Breast epithelium (tissue), 4 donors: ENCODE measurements around the gene ARL8A. TPM values are rescaled to one million over a fixed set of nuclear protein-coding genes. Genes with fewer than 3 reads are reported as not detected.
"Not testable (repeated sequence)": the region's sequence is repeated elsewhere in the genome, so short reads cannot be mapped to it uniquely, and the experiment has no call there.

Source experiments
- DNase-seq, 2 donors: peaks; one replicate each; pipeline ENCODE4 v3.0.0-alpha.2; 2019; ENCODE audit warnings: low spot score in 2 of 2
- H3K27ac ChIP-seq, 2 donors: fragments of 200-600 bp; sonication (generic) in 1 of 2; one replicate each; pipeline ENCODE4 v1.5.1; 2016 to 2019; ENCODE audit warnings: mild to moderate bottlenecking in 1 of 2
- H3K27me3 ChIP-seq, 2 donors: fragments of 200-600 bp; sonication (generic) in 1 of 2; one replicate each; pipeline versions ENCODE4 v1.5.1 to v1.6.0; 2017 to 2019; ENCODE audit warnings: control low read depth in 1 of 2, mild to moderate bottlenecking in 1 of 2
- H3K36me3 ChIP-seq: fragments of 200-600 bp; one replicate; pipeline ENCODE4 v1.5.1; 2019
- H3K4me1 ChIP-seq, 2 donors: fragments of 200-600 bp; sonication (generic); one replicate each; pipeline ENCODE4 v1.5.1; 2016 to 2019; ENCODE audit warnings: control low read depth in 1 of 2
- H3K4me3 ChIP-seq, 3 donors: fragments of 200-600 bp; sonication (generic); 1 replicate in 2 of 3; 2 replicates in 1 of 3; pipeline ENCODE4 v1.5.1; 2016 to 2019; ENCODE audit warnings: mild to moderate bottlenecking in 3 of 3, moderate library complexity in 2 of 3
- H3K9me3 ChIP-seq, 2 donors: fragments of 200-600 bp; sonication (generic) in 1 of 2; one replicate each; pipeline ENCODE4 v1.5.1; 2016 to 2019; ENCODE audit warnings: control low read depth in 1 of 2
- POLR2A ChIP-seq: fragments of 450-650 bp; IDR thresholded peaks from one replicate; pipeline ENCODE4 v1.6.1; 2016; ENCODE audit warnings: antibody characterized with exemption, mild to moderate bottlenecking, moderate library complexity
- POLR2AphosphoS5 ChIP-seq, 3 donors: sonication (generic); formaldehyde crosslinking; IDR thresholded peaks; one replicate each; pipeline ENCODE4 v1.6.1; 2017; ENCODE audit warnings: antibody characterized with exemption in 3 of 3
- intact Hi-C: fragments of 100-400 bp; cut with DNase I; formaldehyde crosslinking; loops from one replicate; pipeline ENCODE4 v1.15.1; 2023; ENCODE audit warnings: low total_unique reads
- total RNA-seq, 3 donors: library from RNA; depleted of rRNA; stranded (reverse); fragments of >200 nt; gene quantifications; one replicate each; pipeline ENCODE4 v1.1.0, GENCODE V29; 2016
- TF ChIP-seq, protein P1 (sequence below), 3 donors: fragments of 450-650 bp; IDR thresholded peaks; one replicate each; pipeline ENCODE4 v1.5.1; 2016 to 2017; ENCODE audit warnings: antibody characterized with exemption in 3 of 3, mild to moderate bottlenecking in 3 of 3, moderate library complexity in 3 of 3

The ARL8A gene
- total RNA-seq, 3 donors from 2014 or later: 29.9 to 41.1 (median 34.7) TPM

DNA sequence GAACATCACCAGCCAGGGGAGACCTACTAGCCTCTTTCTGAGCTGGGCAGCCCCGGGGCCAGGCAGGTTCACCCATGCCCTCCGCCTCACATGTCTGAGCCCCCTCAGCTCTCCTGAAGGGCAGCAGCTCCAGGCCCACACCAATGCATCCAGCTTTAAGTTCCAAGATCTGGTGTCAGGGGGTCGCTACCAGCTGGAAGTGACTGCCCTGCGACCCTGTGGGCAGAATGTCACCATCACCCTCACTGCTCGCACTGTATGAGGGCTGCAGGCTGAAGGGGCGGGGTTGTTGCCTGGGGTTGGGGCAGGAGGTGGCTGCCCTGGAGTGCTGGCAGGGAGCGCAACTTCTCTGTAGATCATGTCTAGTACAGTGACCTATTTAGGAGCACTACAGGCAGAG, 24.3 kb upstream of the ARL8A start:
- no peak for DNase-seq
- Histone ChIP-seq H3K4me1 (no peaks in the 10 kb centered on the region), H3K4me3 (peak overlapping the region in 1 of 3 donors; percentile 24), H3K36me3 (no peaks in the 10 kb centered on the region), H3K27me3 (no peaks in the 10 kb centered on the region), H3K9me3 (no peaks in the 10 kb centered on the region), H3K27ac (no peak overlapping the region)
- TF ChIP-seq POLR2A: no peak
- TF ChIP-seq POLR2AphosphoS5 (IDR thresholded peaks at IDR 0.05): no peak
- TF ChIP-seq, protein P1, sequence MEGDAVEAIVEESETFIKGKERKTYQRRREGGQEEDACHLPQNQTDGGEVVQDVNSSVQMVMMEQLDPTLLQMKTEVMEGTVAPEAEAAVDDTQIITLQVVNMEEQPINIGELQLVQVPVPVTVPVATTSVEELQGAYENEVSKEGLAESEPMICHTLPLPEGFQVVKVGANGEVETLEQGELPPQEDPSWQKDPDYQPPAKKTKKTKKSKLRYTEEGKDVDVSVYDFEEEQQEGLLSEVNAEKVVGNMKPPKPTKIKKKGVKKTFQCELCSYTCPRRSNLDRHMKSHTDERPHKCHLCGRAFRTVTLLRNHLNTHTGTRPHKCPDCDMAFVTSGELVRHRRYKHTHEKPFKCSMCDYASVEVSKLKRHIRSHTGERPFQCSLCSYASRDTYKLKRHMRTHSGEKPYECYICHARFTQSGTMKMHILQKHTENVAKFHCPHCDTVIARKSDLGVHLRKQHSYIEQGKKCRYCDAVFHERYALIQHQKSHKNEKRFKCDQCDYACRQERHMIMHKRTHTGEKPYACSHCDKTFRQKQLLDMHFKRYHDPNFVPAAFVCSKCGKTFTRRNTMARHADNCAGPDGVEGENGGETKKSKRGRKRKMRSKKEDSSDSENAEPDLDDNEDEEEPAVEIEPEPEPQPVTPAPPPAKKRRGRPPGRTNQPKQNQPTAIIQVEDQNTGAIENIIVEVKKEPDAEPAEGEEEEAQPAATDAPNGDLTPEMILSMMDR (IDR thresholded peaks at IDR 0.05): no peak
- intact Hi-C loops: no loop called here

- Histone ChIP-seq H3K4me3 (peak overlapping the region; percentile 2 to 58 (median 24)), H3K27ac (peak overlapping the region; percentile 17 to 58), H3K9me3 (no peaks in the 10 kb centered on the region), H3K36me3 (no peaks in the 10 kb centered on the region), H3K27me3 (no peaks in the 10 kb centered on the region), H3K4me1 (no peaks in the 10 kb centered on the region)
- TF ChIP-seq POLR2AphosphoS5 (IDR thresholded peaks at IDR 0.05) (no peak), POLR2A (no peak)
- TF ChIP-seq, protein P1 (IDR thresholded peaks at IDR 0.05): no peak
- intact Hi-C loops: no loop called here
- DNase-seq: no peak
These were observed 23.3 kb upstream of the ARL8A start for GRCh38 chr1:202167708-202168415.

DNA sequence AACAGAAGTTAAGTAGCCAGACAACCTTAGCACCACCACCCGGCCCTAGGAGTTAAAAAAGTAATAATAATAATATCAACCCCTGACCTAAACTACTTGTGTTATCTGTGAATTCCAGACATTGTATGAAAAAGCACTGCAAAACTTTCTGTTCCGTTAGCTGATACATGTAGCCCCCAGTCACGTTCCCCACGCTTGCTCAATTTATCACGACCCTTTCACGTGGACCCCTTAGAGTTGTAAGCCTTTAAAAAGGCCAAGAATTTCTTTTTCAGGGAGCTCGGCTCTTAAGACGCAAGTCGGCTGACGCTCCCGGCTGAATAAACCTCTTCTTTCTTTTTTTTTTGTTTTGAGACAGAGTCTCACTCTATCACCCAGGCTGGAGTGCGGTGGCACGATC, 22.5 kb upstream of the ARL8A start:
- H3K9me3 ChIP-seq, DNase-seq, H3K36me3 ChIP-seq, H3K27me3 ChIP-seq, intact Hi-C loops, H3K27ac ChIP-seq, H3K4me3 ChIP-seq, H3K4me1 ChIP-seq: not testable (repeated sequence)

- no peaks in the 10 kb centered on the region for H3K4me1 ChIP-seq
- TF ChIP-seq POLR2A: no peak
- TF ChIP-seq POLR2AphosphoS5 (IDR thresholded peaks at IDR 0.05): no peak
- TF ChIP-seq, protein P1 (IDR thresholded peaks at IDR 0.05): no peak
- no peaks in the 10 kb centered on the region for H3K9me3 ChIP-seq
- H3K36me3 ChIP-seq: no peaks in the 10 kb centered on the region
- peak overlapping the region; percentile 21 to 25 for H3K27ac ChIP-seq
- intact Hi-C loops: no loop called here
- H3K27me3 ChIP-seq: no peaks in the 10 kb centered on the region
- H3K4me3 ChIP-seq: no peak overlapping the region
- no peak for DNase-seq
These were observed 21.7 kb upstream of the ARL8A start for GRCh38 chr1:202165942-202166843.

DNA sequence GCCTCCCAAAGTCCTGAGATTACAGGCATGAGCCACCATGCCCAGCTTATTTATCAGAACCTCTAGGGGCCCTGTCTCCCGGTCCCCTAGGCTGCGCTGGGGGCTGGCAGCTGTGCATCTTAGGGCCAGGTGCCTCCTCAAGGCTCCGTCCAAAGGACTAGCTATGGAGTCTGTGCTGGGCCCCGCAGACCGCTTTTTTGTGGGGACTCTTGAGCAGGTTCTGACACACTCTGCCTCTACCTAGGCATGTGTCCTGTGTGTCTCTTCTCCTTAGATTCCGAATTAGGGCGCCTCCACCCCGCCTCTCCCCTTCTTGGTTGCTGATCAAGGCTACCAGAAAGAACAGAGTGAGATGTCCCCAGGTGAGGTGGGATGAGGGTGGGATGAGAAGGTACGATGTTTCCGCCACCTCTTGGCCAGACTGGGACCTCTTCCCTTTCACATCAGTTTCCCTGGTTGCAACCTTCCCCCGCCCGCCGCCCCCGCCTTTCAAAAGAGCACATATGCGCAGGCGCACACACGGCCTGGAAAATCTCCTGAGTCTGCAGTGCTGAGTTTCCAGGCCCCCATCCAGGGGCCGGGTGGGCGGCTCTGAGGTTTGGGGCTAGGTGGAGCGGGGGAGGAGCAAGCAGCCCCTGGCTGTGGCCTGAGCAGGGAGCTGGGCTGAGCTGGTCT, 20.9 kb upstream of the ARL8A start:
- H3K27ac ChIP-seq: peak overlapping the region; percentile 21 to 25
- H3K9me3 ChIP-seq: no peaks in the 10 kb centered on the region
- H3K27me3 ChIP-seq: no peaks in the 10 kb centered on the region
- intact Hi-C loops: no loop called here
- no peak for DNase-seq
- TF ChIP-seq POLR2A (no peak), POLR2AphosphoS5 (IDR thresholded peaks at IDR 0.05) (no peak)
- TF ChIP-seq, protein P1 (IDR thresholded peaks at IDR 0.05): no peak
- no peaks in the 10 kb centered on the region for H3K4me1 ChIP-seq
- H3K4me3 ChIP-seq: no peak overlapping the region
- H3K36me3 ChIP-seq: no peaks in the 10 kb centered on the region
